Tibial nerve (tissue), 4 donors: ENCODE data around the gene BTBD9.

Experiments used
- EP300 ChIP-seq, 2 donors: sonication (generic); formaldehyde crosslinking; IDR thresholded peaks; one replicate each; pipeline ENCODE4 v1.6.1; 2017; ENCODE audit warnings: antibody characterized with exemption in 2 of 2, mild to moderate bottlenecking in 1 of 2
- POLR2A ChIP-seq, 2 donors: fragments of 450-650 bp; IDR thresholded peaks; one replicate each; pipeline ENCODE4 v1.6.1; 2017; ENCODE audit warnings: antibody characterized with exemption in 2 of 2, mild to moderate bottlenecking in 2 of 2, moderate library complexity in 2 of 2
- TF ChIP-seq, protein P1 (sequence below), 5 experiments: fragments of 200-600 bp in 3 of 5; fragments of 450-650 bp in 2 of 5; sonication (generic) in 3 of 5; IDR thresholded peaks; one replicate each; pipeline ENCODE4 v1.5.1; 2016 to 2019; ENCODE audit warnings: antibody characterized with exemption in 5 of 5, mild to moderate bottlenecking in 3 of 5, moderate library complexity in 2 of 5

DNA sequence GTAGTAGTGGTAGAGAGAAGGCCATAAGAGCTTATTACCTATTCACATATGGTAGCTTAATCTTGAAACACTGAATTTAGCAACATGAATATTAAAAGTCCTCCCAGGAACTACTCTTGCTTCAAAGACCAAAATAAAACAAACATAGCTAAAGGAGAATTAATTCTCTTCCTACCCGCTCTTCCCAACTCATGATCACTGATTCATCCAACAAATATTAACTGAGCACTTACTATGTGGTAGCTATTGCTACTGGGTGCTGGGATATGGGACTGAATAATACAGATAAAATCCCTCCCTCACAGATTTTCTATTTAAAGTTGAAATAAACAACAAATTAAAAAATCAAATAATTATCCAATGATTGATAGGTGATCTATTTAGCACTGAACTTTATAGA, 287.1 kb downstream of the BTBD9 start:
- TF ChIP-seq, protein P1, sequence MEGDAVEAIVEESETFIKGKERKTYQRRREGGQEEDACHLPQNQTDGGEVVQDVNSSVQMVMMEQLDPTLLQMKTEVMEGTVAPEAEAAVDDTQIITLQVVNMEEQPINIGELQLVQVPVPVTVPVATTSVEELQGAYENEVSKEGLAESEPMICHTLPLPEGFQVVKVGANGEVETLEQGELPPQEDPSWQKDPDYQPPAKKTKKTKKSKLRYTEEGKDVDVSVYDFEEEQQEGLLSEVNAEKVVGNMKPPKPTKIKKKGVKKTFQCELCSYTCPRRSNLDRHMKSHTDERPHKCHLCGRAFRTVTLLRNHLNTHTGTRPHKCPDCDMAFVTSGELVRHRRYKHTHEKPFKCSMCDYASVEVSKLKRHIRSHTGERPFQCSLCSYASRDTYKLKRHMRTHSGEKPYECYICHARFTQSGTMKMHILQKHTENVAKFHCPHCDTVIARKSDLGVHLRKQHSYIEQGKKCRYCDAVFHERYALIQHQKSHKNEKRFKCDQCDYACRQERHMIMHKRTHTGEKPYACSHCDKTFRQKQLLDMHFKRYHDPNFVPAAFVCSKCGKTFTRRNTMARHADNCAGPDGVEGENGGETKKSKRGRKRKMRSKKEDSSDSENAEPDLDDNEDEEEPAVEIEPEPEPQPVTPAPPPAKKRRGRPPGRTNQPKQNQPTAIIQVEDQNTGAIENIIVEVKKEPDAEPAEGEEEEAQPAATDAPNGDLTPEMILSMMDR (IDR thresholded peaks at IDR 0.05) = no peak
- no peak for TF ChIP-seq POLR2A (IDR thresholded peaks at IDR 0.05)
- TF ChIP-seq EP300 (IDR thresholded peaks at IDR 0.05) = no peak
